A549 treated with Hydrocortisone at 1 μM for 4 hours (cell line): ENCODE data around the gene KRT74. TPM values are rescaled to one million over a fixed set of nuclear protein-coding genes. Genes with fewer than 3 reads are reported as not detected.

Experiments used
- total RNA-seq: library from RNA; stranded (reverse); fragments of 200-300 nt; extraction: Qiagen RNA extraction; gene quantifications from 5 replicates; pipeline ENCODE4 v1.2.3, GENCODE V29; 2022

The KRT74 gene
- not detected in 5 replicates for total RNA-seq

GRCh38 chr12:52573743-52574142 is at the start of gene KRT74:
Gene KRT74 (minus strand): TSS chr12:52573843. CDS start chr12:52573777, 66 bp downstream.

GRCh38 chr12:52618216-52618615 is 44.6 kb upstream of the KRT74 start, which contains the start of gene KRT73:
Gene KRT73 (minus strand): TSS chr12:52618559. CDS start chr12:52618524, 35 bp downstream.

GRCh38 chr12:52600941-52601481 is 27.4 kb upstream of the KRT74 start, which contains the start of gene KRT72:
Gene KRT72 (minus strand): TSS chr12:52601463. CDS start chr12:52601452, 11 bp downstream.

GRCh38 chr12:52552681-52553195 is 20.9 kb downstream of the KRT74 start, which contains the start of gene KRT71:
Gene KRT71 (minus strand): TSS chr12:52553145. CDS start chr12:52553077, 68 bp downstream.

GRCh38 chr12:52519826-52520662 is 53.6 kb downstream of the KRT74 start, which contains the start of gene KRT5:
Gene KRT5 (minus strand): TSS chr12:52520394. CDS start chr12:52520296, 98 bp downstream.

Other genes with a start within 250 kb of the KRT74 start
- 0.05 TPM in 1 of 5 replicates, not detected in the others for gene KRT85, start 206.4 kb downstream of the KRT74 start, total RNA-seq
- not detected in 5 replicates for gene KRT84, start 188.2 kb downstream of the KRT74 start, total RNA-seq
- gene KRT82, start 167.5 kb downstream of the KRT74 start, total RNA-seq, result not detected in 5 replicates
- 0.07 to 0.18 TPM (median 0.09 TPM) in 5 replicates for gene KRT75, start 139.5 kb downstream of the KRT74 start, total RNA-seq
- 0.05 to 0.09 TPM in 2 of 5 replicates, not detected in the others for gene KRT6B, start 121.7 kb downstream of the KRT74 start, total RNA-seq
- 0.06 TPM in 1 of 5 replicates, not detected in the others for gene KRT6C, start 100.0 kb downstream of the KRT74 start, total RNA-seq
- gene KRT6A, start 80.6 kb downstream of the KRT74 start, total RNA-seq, result 10.3 to 13.4 TPM (median 11.2 TPM) in 5 replicates
- 0.39 to 0.69 TPM (median 0.53 TPM) in 5 replicates for gene KRT5, start 53.4 kb downstream of the KRT74 start, total RNA-seq
- 0.05 TPM in 1 of 5 replicates, not detected in the others for gene KRT71, start 20.7 kb downstream of the KRT74 start, total RNA-seq
- 0.07 TPM in 1 of 5 replicates, not detected in the others for gene KRT72, start 27.6 kb upstream of the KRT74 start, total RNA-seq
- gene KRT73, start 44.7 kb upstream of the KRT74 start, total RNA-seq, result 0.06 TPM in 1 of 5 replicates, not detected in the others
- not detected in 5 replicates for gene KRT2, start 78.4 kb upstream of the KRT74 start, total RNA-seq
- gene KRT1, start 106.6 kb upstream of the KRT74 start, total RNA-seq, result not detected in 5 replicates
- not detected in 5 replicates for gene KRT77, start 129.7 kb upstream of the KRT74 start, total RNA-seq
- not detected in 5 replicates for gene KRT76, start 203.5 kb upstream of the KRT74 start, total RNA-seq
- gene KRT3, start 222.3 kb upstream of the KRT74 start, total RNA-seq, result 0.03 to 0.13 TPM in 2 of 5 replicates, not detected in the others
- 2.6 to 3.6 TPM (median 3.0 TPM) in 5 replicates for gene KRT4, start 240.3 kb upstream of the KRT74 start, total RNA-seq